H1 (cell line): ENCODE results near the gene DUSP1.

Experiments used
- JUND ChIP-seq: IDR thresholded peaks from 2 replicates; pipeline ENCODE4 v1.6.1; 2011; ENCODE audit warnings: mild to moderate bottlenecking, improper control_type of control experiment, low read length
- SUZ12 ChIP-seq: fragments of 200-600 bp; sonication (generic); IDR thresholded peaks from 2 replicates; pipeline ENCODE4 v1.6.1; 2012; ENCODE audit warnings: mild to moderate bottlenecking, inconsistent platforms, low read length, moderate library complexity, mixed read lengths

DNA sequence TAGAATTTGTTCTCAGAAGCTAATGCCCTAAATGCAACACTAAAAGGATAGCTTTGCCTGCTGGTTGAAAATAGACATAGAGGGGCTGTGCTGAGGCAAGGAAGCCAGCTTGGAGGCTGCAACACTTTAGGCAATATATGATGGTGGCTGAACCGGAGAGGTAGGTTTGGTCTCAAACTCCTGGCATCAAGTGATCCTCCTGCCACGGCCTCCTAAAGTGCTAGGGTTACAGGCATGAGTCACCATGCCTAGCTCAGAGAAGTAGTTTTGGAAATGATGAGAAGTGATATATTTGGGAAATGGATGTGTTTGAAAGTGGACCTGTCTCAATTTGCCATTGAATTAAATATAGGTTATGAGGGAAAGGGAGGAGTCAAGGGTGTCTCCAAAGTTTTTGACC, 10.0 kb downstream of the DUSP1 start:
- TF ChIP-seq SUZ12 (no peak), JUND (no peak)
